A549 (cell line): ENCODE data around the gene THBD. TPM values are rescaled to one million over a fixed set of nuclear protein-coding genes. Genes with fewer than 3 reads are reported as not detected.

Source experiments
- ATAC-seq, 2 experiments: fragments of 200-7000 bp in 1 of 2; fragments of >200 bp in 1 of 2; cut with Nextera tagmentation in 1 of 2; cut with Tn5 transposase in 1 of 2; 3 replicates each; pipeline versions ENCODE4 v1.8.0 to v1.9.1; 2018 to 2020; ENCODE audit warnings: mild to moderate bottlenecking in 1 of 2, moderate library complexity in 1 of 2
- CTCF ChIA-PET: fragments of 300-600 bp; sonication (Branson Sonifier 250); formaldehyde crosslinking; extraction: SDS; loops from one replicate; lab custom pipeline; 2021; ENCODE audit warnings: antibody characterized with exemption, inconsistent platforms; lab: Yijun Ruan, JAX
- POLR2A ChIA-PET: fragments of 350-600 bp; formaldehyde crosslinking; extraction: SDS; loops from one replicate; lab custom pipeline; 2021; ENCODE audit warnings: antibody characterized with exemption, inconsistent platforms; lab: Yijun Ruan, JAX
- DNase-seq, 2 experiments: peaks; one replicate each; pipeline versions ENCODE4 v3.0.0 to v3.0.0-alpha.2; 2011 to 2016; ENCODE audit warnings: low read depth in 1 of 2, low spot score in 1 of 2
- FAIRE-seq: peaks from 2 replicates; lab custom pipeline; 2011; peaks lifted over from hg19 to GRCh38; lab: Jason Lieb, UNC
- H3K27ac ChIP-seq, 2 experiments: fragments of >200 bp; sonication (Bioruptor Twin); formaldehyde crosslinking; 3 replicates each; pipeline ENCODE4 v1.5.1; 2016 to 2017
- H3K4me1 ChIP-seq: fragments of >200 bp; sonication (Bioruptor Twin); formaldehyde crosslinking; 3 replicates; pipeline ENCODE4 v1.6.1; 2016
- H3K4me2 ChIP-seq: fragments of >200 bp; sonication (Bioruptor Twin); formaldehyde crosslinking; 3 replicates; pipeline ENCODE4 v1.6.1; 2016
- H3K4me3 ChIP-seq: fragments of >200 bp; sonication (Bioruptor Twin); formaldehyde crosslinking; 3 replicates; pipeline ENCODE4 v1.5.1; 2016
- H3K9me3 ChIP-seq: fragments of >200 bp; sonication (Bioruptor Twin); formaldehyde crosslinking; 3 replicates; pipeline ENCODE4 v1.6.1; 2016
- CBX2 ChIP-seq: fragments of 200-600 bp; sonication (generic); IDR thresholded peaks from 2 replicates; pipeline ENCODE4 v1.6.1; 2016; ENCODE audit warnings: low read depth, mild to moderate bottlenecking, borderline replicate concordance
- CBX8 ChIP-seq: fragments of 200-600 bp; sonication (generic); IDR thresholded peaks from 2 replicates; pipeline ENCODE4 v1.6.1; 2016
- CHD2 ChIP-seq: fragments of 150-350 bp; IDR thresholded peaks from 2 replicates; pipeline ENCODE4 v1.6.1; 2014; ENCODE audit warnings: low read length; ENCODE audit not compliant: partially characterized antibody
- EP300 ChIP-seq, 2 experiments: fragments of >200 bp; sonication (Bioruptor Twin); formaldehyde crosslinking; IDR thresholded peaks; 2 replicates in 1 of 2; 3 replicates in 1 of 2; pipeline ENCODE4 v1.6.1; 2016 to 2017
- ESRRA ChIP-seq: fragments of 150-350 bp; IDR thresholded peaks from 2 replicates; pipeline ENCODE4 v1.6.1; 2014; ENCODE audit warnings: mild to moderate bottlenecking, low read length, borderline replicate concordance
- FOSB ChIP-seq: fragments of 250-450 bp; sonication (Bioruptor Pico); IDR thresholded peaks from 2 replicates; pipeline ENCODE4 v1.5.0; 2020; ENCODE audit warnings: mild to moderate bottlenecking, moderate library complexity
- FOXS1 ChIP-seq: fragments of 250-450 bp; sonication (Bioruptor Pico); IDR thresholded peaks from 2 replicates; pipeline ENCODE4 v1.5.0; 2020; ENCODE audit warnings: mild to moderate bottlenecking, moderate library complexity
- HOXA7 ChIP-seq: fragments of 250-450 bp; sonication (Bioruptor Pico); IDR thresholded peaks from 2 replicates; pipeline ENCODE4 v1.5.0; 2020; ENCODE audit warnings: mild to moderate bottlenecking, moderate library complexity
- JUN ChIP-seq, 2 experiments: fragments of >200 bp; sonication (Bioruptor Twin); formaldehyde crosslinking; IDR thresholded peaks; 2 replicates in 1 of 2; 3 replicates in 1 of 2; pipeline ENCODE4 v1.6.1; 2016 to 2017
- JUNB ChIP-seq: fragments of >200 bp; sonication (Bioruptor Twin); formaldehyde crosslinking; IDR thresholded peaks from 2 replicates; pipeline ENCODE4 v1.6.1; 2016
- MYC ChIP-seq: IDR thresholded peaks from 2 replicates; pipeline ENCODE4 v1.6.1; 2012; ENCODE audit warnings: mild to moderate bottlenecking, inconsistent platforms, low read length, improper control_type of control experiment, borderline replicate concordance
- PHF8 ChIP-seq: fragments of 200-600 bp; sonication (generic); IDR thresholded peaks from 2 replicates; pipeline ENCODE4 v1.6.1; 2016; ENCODE audit warnings: low read depth, mild to moderate bottlenecking, antibody characterized with exemption, moderate library complexity, borderline replicate concordance
- POLR2A ChIP-seq: IDR thresholded peaks from 2 replicates; pipeline ENCODE4 v1.6.1; 2012; ENCODE audit warnings: mild to moderate bottlenecking, low read length
- RAD21 ChIP-seq, 2 experiments: fragments of >200 bp in 1 of 2; sonication (Bioruptor Twin) in 1 of 2; formaldehyde crosslinking in 1 of 2; IDR thresholded peaks in 1 of 2; conservative IDR thresholded peaks in 1 of 2; 2 replicates in 1 of 2; 3 replicates in 1 of 2; pipeline ENCODE4 v1.6.1; 2012 to 2018; ENCODE audit warnings: inconsistent platforms in 1 of 2
- RARB ChIP-seq: fragments of 250-450 bp; sonication (Bioruptor Pico); IDR thresholded peaks from 2 replicates; pipeline ENCODE4 v1.8.0; 2021; ENCODE audit warnings: mild to moderate bottlenecking, moderate library complexity
- RNF2 ChIP-seq: fragments of 200-600 bp; sonication (generic); IDR thresholded peaks from 2 replicates; pipeline ENCODE4 v1.6.1; 2016; ENCODE audit warnings: low read depth, mild to moderate bottlenecking, antibody characterized with exemption, moderate library complexity, borderline replicate concordance
- TFCP2L1 ChIP-seq: fragments of 250-450 bp; sonication (Bioruptor Pico); IDR thresholded peaks from 2 replicates; pipeline ENCODE4 v1.5.0; 2021; ENCODE audit warnings: mild to moderate bottlenecking
- WGBS: methylation state at CpG from one replicate; pipeline ENCODE4 v1.1.6; 2017; ENCODE audit errors: missing lambda C conversion rate; 5-methylcytosine and 5-hydroxymethylcytosine counted together
- polyA plus RNA-seq, 4 experiments: library from polyadenylated mRNA; depleted of rRNA in 3 of 4; stranded (reverse); fragments of >200 nt; fragmentation: RNase III in 1 of 4; extraction: RNeasy Plus Mini Kit Qiagen cat#74134 plus additional on column Dnase treatment in 1 of 4; gene quantifications; 2 replicates in 3 of 4; 3 replicates in 1 of 4; pipeline ENCODE4 v1.2.3, GENCODE V29; 2011 to 2017
- TF ChIP-seq, protein P1 (sequence below): fragments of 150-350 bp; IDR thresholded peaks from 2 replicates; pipeline ENCODE4 v1.6.1; 2014; ENCODE audit warnings: low read depth, mild to moderate bottlenecking, low read length
- TF ChIP-seq, protein P2 (sequence below): IDR thresholded peaks from 2 replicates; pipeline ENCODE4 v1.6.1; 2012
- TF ChIP-seq, protein P3 (sequence below): fragments of >200 bp; sonication (Bioruptor Twin); formaldehyde crosslinking; IDR thresholded peaks from 3 replicates; pipeline ENCODE4 v1.5.1; 2016
- TF ChIP-seq, protein P4 (sequence below): IDR thresholded peaks from 2 replicates; pipeline ENCODE4 v1.6.1; 2012; ENCODE audit warnings: low read depth, borderline replicate concordance
- TF ChIP-seq, protein P5 (sequence below): IDR thresholded peaks from 2 replicates; pipeline ENCODE4 v1.6.1; 2012

The THBD gene
- polyA plus RNA-seq, 2 of the 4 experiments (the other 2 are of a cell fraction): 25.8 to 29.6 TPM

DNA sequence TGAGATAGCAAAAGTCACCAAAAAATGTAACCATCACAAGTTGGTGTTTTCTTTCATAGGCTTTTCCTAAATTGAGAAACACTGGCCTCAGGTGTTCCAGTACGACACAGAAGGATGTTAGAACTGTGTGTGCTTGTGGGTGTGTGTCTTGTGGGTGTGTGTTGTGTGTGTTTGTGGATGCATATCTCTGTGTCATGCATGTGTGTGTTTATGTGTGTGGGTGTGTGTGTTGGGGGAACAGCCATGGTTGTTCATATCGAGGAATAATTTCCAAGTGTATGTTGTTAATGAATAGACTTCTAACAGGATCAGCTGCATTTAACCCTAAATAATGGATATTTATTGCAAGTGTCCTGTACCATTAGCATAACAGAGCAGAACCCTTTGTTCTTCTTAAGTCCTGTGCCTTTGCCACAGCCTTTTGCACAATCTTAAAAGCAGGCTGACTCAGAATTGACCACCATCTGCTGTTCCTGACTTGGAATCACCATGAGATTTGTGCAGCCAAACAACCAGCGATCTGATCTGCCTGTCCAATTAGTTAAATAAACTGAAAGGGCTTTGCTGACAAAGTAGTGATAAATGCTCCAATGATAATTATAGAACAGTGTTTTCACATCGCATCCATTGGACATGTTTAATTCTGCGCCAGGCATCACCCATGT, 29.0 kb upstream of the THBD start:
- DNase-seq (no peak), FAIRE-seq (no peak), ATAC-seq (no peak)
- H3K27ac ChIP-seq: no peak overlapping the region
- no peaks in the 10 kb centered on the region for H3K9me3 ChIP-seq
- WGBS: 77% methylated on average over 5 of the region's 5 CpGs
- no peak overlapping the region for H3K4me2 ChIP-seq
- POLR2A ChIA-PET: no interaction called here
- no peak overlapping the region for H3K4me3 ChIP-seq
- CTCF ChIA-PET: interaction anchor here (0.9 to 1.8 kb wide), 4 partner anchors 9 to 387 kb away, joined by 3 to 7 read pairs (median 4); no protein-coding TSS in a partner anchor
- TF ChIP-seq, protein P1, sequence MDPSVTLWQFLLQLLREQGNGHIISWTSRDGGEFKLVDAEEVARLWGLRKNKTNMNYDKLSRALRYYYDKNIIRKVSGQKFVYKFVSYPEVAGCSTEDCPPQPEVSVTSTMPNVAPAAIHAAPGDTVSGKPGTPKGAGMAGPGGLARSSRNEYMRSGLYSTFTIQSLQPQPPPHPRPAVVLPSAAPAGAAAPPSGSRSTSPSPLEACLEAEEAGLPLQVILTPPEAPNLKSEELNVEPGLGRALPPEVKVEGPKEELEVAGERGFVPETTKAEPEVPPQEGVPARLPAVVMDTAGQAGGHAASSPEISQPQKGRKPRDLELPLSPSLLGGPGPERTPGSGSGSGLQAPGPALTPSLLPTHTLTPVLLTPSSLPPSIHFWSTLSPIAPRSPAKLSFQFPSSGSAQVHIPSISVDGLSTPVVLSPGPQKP: no peak
- TF ChIP-seq CBX2: no peak
- TF ChIP-seq FOSB: no peak
- TF ChIP-seq RARB (CRISPR knock-in tag): no peak
- TF ChIP-seq, protein P2, sequence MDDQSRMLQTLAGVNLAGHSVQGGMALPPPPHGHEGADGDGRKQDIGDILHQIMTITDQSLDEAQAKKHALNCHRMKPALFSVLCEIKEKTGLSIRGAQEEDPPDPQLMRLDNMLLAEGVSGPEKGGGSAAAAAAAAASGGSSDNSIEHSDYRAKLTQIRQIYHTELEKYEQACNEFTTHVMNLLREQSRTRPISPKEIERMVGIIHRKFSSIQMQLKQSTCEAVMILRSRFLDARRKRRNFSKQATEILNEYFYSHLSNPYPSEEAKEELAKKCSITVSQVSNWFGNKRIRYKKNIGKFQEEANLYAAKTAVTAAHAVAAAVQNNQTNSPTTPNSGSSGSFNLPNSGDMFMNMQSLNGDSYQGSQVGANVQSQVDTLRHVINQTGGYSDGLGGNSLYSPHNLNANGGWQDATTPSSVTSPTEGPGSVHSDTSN: no peak
- TF ChIP-seq TFCP2L1 (CRISPR knock-in tag): no peak
- no peak for TF ChIP-seq EP300 (IDR thresholded peaks at IDR 0.05)
- TF ChIP-seq, protein P3, sequence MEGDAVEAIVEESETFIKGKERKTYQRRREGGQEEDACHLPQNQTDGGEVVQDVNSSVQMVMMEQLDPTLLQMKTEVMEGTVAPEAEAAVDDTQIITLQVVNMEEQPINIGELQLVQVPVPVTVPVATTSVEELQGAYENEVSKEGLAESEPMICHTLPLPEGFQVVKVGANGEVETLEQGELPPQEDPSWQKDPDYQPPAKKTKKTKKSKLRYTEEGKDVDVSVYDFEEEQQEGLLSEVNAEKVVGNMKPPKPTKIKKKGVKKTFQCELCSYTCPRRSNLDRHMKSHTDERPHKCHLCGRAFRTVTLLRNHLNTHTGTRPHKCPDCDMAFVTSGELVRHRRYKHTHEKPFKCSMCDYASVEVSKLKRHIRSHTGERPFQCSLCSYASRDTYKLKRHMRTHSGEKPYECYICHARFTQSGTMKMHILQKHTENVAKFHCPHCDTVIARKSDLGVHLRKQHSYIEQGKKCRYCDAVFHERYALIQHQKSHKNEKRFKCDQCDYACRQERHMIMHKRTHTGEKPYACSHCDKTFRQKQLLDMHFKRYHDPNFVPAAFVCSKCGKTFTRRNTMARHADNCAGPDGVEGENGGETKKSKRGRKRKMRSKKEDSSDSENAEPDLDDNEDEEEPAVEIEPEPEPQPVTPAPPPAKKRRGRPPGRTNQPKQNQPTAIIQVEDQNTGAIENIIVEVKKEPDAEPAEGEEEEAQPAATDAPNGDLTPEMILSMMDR: no peak
- no peak for TF ChIP-seq MYC
- no peak for TF ChIP-seq JUNB
- TF ChIP-seq ESRRA: no peak
- TF ChIP-seq RAD21 (conservative IDR thresholded peaks at IDR 0.05 in 1 of 2, IDR thresholded peaks at IDR 0.05 in 1 of 2): no peak
- TF ChIP-seq HOXA7 (CRISPR knock-in tag): no peak
- no peak for TF ChIP-seq CHD2
- no peak for TF ChIP-seq RNF2
- no peak for TF ChIP-seq CBX8
- no peak for TF ChIP-seq FOXS1
- TF ChIP-seq, protein P4, sequence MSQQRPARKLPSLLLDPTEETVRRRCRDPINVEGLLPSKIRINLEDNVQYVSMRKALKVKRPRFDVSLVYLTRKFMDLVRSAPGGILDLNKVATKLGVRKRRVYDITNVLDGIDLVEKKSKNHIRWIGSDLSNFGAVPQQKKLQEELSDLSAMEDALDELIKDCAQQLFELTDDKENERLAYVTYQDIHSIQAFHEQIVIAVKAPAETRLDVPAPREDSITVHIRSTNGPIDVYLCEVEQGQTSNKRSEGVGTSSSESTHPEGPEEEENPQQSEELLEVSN: no peak
- no peaks in the 10 kb centered on the region for H3K4me1 ChIP-seq

DNA sequence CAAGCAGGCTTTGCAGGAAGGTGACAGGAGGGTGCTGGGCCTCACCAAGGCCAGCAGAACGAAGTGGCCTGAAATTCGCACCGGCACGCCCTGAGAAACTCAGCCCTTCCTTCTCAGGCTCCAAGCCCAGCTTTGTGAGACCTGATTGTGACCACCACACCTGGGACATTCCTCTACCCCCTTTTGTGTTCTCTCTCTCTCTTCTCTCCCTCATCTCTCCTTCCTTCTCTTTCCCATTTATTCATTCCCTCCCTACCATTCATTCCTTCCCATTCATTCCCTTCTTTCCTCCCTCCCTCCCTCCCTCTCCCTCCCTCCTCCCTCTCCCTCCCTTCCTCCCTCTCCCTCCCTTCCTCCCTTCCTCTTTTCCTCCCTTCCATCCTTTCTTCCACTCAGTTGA, 27.8 kb upstream of the THBD start:
- DNase-seq (no peak), FAIRE-seq (no peak), ATAC-seq (no peak)
- no peaks in the 10 kb centered on the region for H3K9me3 ChIP-seq
- TF ChIP-seq PHF8 (no peak), JUN (IDR thresholded peaks at IDR 0.05) (no peak), POLR2A (no peak), RAD21 (conservative IDR thresholded peaks at IDR 0.05 in 1 of 2, IDR thresholded peaks at IDR 0.05 in 1 of 2) (no peak), EP300 (IDR thresholded peaks at IDR 0.05) (no peak)
- TF ChIP-seq, protein P5, sequence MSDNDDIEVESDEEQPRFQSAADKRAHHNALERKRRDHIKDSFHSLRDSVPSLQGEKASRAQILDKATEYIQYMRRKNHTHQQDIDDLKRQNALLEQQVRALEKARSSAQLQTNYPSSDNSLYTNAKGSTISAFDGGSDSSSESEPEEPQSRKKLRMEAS: no peak
- H3K27ac ChIP-seq: no peak overlapping the region
- no peaks in the 10 kb centered on the region for H3K4me1 ChIP-seq
- POLR2A ChIA-PET: no interaction called here
- WGBS: 73% methylated on average over 4 of the region's 4 CpGs
- no peak overlapping the region for H3K4me2 ChIP-seq
- CTCF ChIA-PET: interaction anchor here (0.7 kb wide), 1 partner anchor 49 kb away, joined by 3 read pairs; no protein-coding TSS in a partner anchor
- H3K4me3 ChIP-seq: no peak overlapping the region
